ENCODE data around the gene TRIM42. TPM values are rescaled to one million over a fixed set of nuclear protein-coding genes. Genes with fewer than 3 reads are reported as not detected.

TRIM42 gene
- total RNA-seq, 1 experiment from 2014 or later = not detected

GRCh38 chr3:140705954-140706353 is 28.1 kb downstream of the TRIM42 start:
- BruUV-seq (replicated peaks) = no TSS peak
- Histone ChIP-seq H3K27me3 (replicated peaks; ENCODE audit: insufficient read depth, low read depth, low read length, poor library complexity) (no peaks in the 10 kb centered on the region), H3K36me3 (ENCODE audit: insufficient read depth, low read length, poor library complexity, severe bottlenecking) (no peaks in the 10 kb centered on the region), H3K27ac (ENCODE audit: low read depth, low read length, poor library complexity, severe bottlenecking) (no peak overlapping the region), H3K4me1 (ENCODE audit: insufficient read depth, low read length, poor library complexity, severe bottlenecking) (no peaks in the 10 kb centered on the region), H3K9me3 (ENCODE audit: low read depth, low read length, poor library complexity, severe bottlenecking) (no peaks in the 10 kb centered on the region), H3K4me3 (ENCODE audit: low read depth, low read length, poor library complexity, severe bottlenecking) (no peak overlapping the region)
- POLR2A ChIA-PET (ENCODE audit: low non-redundant PET) = no interaction called here
- DNase-seq (ENCODE audit: low spot score) = no peak
- CTCF ChIA-PET = no interaction called here
- TF ChIP-seq CTCF (conservative IDR thresholded peaks at IDR 0.05; ENCODE audit: low read depth, low read length) = no peak
- no peak for TF ChIP-seq EZH2 (IDR thresholded peaks at IDR 0.05; ENCODE audit: borderline replicate concordance, low read depth, low read length, poor library complexity, severe bottlenecking)
- intact Hi-C loops (cut with micrococcal nuclease; ENCODE audit: unreplicated experiment) = no loop called here

- H3K27me3 ChIP-seq (replicated peaks; ENCODE audit: insufficient read depth, low read depth, low read length, poor library complexity) = no peaks in the 10 kb centered on the region
- no peaks in the 10 kb centered on the region for H3K4me1 ChIP-seq (ENCODE audit: insufficient read depth, low read length, poor library complexity, severe bottlenecking)
- DNase-seq (ENCODE audit: low spot score) = no peak
- no peak overlapping the region for H3K4me3 ChIP-seq (ENCODE audit: low read depth, low read length, poor library complexity, severe bottlenecking)
- TF ChIP-seq EZH2 (IDR thresholded peaks at IDR 0.05; ENCODE audit: borderline replicate concordance, low read depth, low read length, poor library complexity, severe bottlenecking) (no peak), CTCF (conservative IDR thresholded peaks at IDR 0.05; ENCODE audit: low read depth, low read length) (no peak)
- ChIA-PET POLR2A (ENCODE audit: low non-redundant PET) (no interaction called here), CTCF (no interaction called here)
- no peak overlapping the region for H3K27ac ChIP-seq (ENCODE audit: low read depth, low read length, poor library complexity, severe bottlenecking)
- intact Hi-C loops (cut with micrococcal nuclease; ENCODE audit: unreplicated experiment) = no loop called here
- no TSS peak for BruUV-seq (replicated peaks)
- no peaks in the 10 kb centered on the region for H3K36me3 ChIP-seq (ENCODE audit: insufficient read depth, low read length, poor library complexity, severe bottlenecking)
- no peaks in the 10 kb centered on the region for H3K9me3 ChIP-seq (ENCODE audit: low read depth, low read length, poor library complexity, severe bottlenecking)
Observed at GRCh38 chr3:140706360-140706759, 28.5 kb downstream of the TRIM42 start.

- intact Hi-C loops (cut with micrococcal nuclease; ENCODE audit: unreplicated experiment) = no loop called here
- Histone ChIP-seq H3K9me3 (ENCODE audit: low read depth, low read length, poor library complexity, severe bottlenecking) (no peaks in the 10 kb centered on the region), H3K4me1 (ENCODE audit: insufficient read depth, low read length, poor library complexity, severe bottlenecking) (no peaks in the 10 kb centered on the region), H3K27ac (ENCODE audit: low read depth, low read length, poor library complexity, severe bottlenecking) (no peak overlapping the region), H3K27me3 (replicated peaks; ENCODE audit: insufficient read depth, low read depth, low read length, poor library complexity) (no peaks in the 10 kb centered on the region), H3K36me3 (ENCODE audit: insufficient read depth, low read length, poor library complexity, severe bottlenecking) (no peaks in the 10 kb centered on the region), H3K4me3 (ENCODE audit: low read depth, low read length, poor library complexity, severe bottlenecking) (no peak overlapping the region)
- ChIA-PET CTCF (no interaction called here), POLR2A (ENCODE audit: low non-redundant PET) (no interaction called here)
- DNase-seq (ENCODE audit: low spot score) = no peak
- TF ChIP-seq CTCF (conservative IDR thresholded peaks at IDR 0.05; ENCODE audit: low read depth, low read length) = no peak
- no peak for TF ChIP-seq EZH2 (IDR thresholded peaks at IDR 0.05; ENCODE audit: borderline replicate concordance, low read depth, low read length, poor library complexity, severe bottlenecking)
- no TSS peak for BruUV-seq (replicated peaks)
Observed at GRCh38 chr3:140708815-140709214, 31.0 kb downstream of the TRIM42 start.

Measured in A673 (cell line).